NB4 (cell line): ENCODE results near the gene HIRA.

Experiments used
- DNase-seq: peaks from one replicate; pipeline ENCODE4 v3.0.0; 2010; ENCODE audit warnings: low read depth
- H3K4me3 ChIP-seq: one replicate; pipeline ENCODE4 v1.5.1; 2011; ENCODE audit warnings: mild to moderate bottlenecking, low read depth, low read length, moderate library complexity
- MYC ChIP-seq: IDR thresholded peaks from 2 replicates; pipeline ENCODE4 v1.6.1; 2011; ENCODE audit warnings: low read depth, low read length
- POLR2A ChIP-seq: IDR thresholded peaks from 2 replicates; pipeline ENCODE4 v1.6.1; 2011; ENCODE audit warnings: mild to moderate bottlenecking; ENCODE audit not compliant: insufficient read length; ENCODE audit errors: extremely low read depth
- TF ChIP-seq, protein P1 (sequence below): IDR thresholded peaks from 2 replicates; pipeline ENCODE4 v1.6.1; 2011; ENCODE audit warnings: low read depth, low read length
- TF ChIP-seq, protein P2 (sequence below): IDR thresholded peaks from one replicate; pipeline ENCODE4 v1.5.1; 2012; ENCODE audit warnings: low read depth, low read length

Gene HIRA

DNA sequence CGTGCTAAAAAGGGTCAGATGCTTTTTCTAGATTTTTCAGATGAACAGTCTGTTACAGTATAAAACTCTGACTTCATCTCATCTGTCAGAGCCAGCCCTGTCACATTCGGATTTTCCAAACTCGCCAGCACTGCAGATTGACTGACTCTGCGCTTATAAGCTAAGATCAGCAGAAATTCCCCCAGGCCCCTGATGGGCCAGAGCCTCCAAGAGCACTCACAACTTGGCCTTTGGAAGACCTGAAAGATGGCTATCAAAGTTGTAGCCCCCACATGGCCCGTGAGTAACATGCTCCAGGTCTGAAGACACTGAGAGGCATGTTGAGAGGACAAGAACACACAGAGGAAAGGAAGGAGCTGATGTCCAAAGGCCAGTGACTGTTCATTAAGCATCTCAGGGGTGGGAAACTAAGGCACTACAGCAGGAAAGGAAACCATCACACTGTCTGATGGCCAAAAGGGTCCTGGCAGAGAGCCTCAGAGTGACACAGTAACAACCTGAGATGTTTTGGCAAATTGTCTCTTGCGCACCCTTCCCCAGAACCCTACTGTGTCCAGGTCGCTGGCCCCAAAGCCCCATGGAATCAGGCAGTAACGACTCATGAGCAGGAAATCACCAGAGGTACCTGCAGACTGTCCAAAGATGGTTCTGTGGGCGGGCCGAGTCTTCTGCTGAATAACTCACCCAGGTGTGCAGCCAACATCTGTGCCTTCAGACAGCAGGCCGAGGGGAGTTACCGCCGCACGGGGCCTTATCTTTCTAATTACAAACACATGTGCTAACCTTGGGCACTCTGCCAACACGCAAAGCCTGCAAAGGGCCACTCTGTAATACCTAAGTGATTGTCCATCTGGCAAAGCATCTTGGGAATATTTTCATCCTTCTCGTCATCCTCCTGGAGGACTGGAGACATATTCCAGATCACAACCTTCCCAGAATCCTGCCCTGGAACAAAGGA is 23.6 kb downstream of the HIRA start:
- no peak overlapping the region for H3K4me3 ChIP-seq
- no peak for DNase-seq
- TF ChIP-seq, protein P1, sequence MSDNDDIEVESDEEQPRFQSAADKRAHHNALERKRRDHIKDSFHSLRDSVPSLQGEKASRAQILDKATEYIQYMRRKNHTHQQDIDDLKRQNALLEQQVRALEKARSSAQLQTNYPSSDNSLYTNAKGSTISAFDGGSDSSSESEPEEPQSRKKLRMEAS, result no peak
- TF ChIP-seq, protein P2, sequence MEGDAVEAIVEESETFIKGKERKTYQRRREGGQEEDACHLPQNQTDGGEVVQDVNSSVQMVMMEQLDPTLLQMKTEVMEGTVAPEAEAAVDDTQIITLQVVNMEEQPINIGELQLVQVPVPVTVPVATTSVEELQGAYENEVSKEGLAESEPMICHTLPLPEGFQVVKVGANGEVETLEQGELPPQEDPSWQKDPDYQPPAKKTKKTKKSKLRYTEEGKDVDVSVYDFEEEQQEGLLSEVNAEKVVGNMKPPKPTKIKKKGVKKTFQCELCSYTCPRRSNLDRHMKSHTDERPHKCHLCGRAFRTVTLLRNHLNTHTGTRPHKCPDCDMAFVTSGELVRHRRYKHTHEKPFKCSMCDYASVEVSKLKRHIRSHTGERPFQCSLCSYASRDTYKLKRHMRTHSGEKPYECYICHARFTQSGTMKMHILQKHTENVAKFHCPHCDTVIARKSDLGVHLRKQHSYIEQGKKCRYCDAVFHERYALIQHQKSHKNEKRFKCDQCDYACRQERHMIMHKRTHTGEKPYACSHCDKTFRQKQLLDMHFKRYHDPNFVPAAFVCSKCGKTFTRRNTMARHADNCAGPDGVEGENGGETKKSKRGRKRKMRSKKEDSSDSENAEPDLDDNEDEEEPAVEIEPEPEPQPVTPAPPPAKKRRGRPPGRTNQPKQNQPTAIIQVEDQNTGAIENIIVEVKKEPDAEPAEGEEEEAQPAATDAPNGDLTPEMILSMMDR, result no peak
- TF ChIP-seq POLR2A (no peak), MYC (no peak)

DNA sequence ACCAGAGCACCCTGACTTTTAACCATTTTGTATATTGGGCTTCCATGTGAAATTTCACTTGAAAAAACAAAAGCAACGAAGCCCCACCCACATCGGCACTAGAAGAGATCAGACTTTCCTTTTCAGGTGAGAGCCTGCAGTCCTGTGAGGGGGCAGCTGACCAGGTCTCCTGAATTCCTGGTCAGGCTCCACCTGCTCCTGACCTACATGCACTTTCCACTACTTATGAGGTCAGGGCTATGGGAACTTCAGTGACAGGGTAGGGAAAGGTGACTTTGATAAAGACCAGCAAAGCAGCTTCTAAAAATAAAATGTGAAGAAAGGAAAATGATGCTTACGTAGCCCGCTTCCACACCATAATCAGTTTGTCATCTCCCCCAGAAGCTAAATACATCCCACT is 24.7 kb downstream of the HIRA start:
- no peak for DNase-seq
- TF ChIP-seq, protein P1, result no peak
- TF ChIP-seq, protein P2, result no peak
- no peak for TF ChIP-seq MYC
- no peak overlapping the region for H3K4me3 ChIP-seq

DNA sequence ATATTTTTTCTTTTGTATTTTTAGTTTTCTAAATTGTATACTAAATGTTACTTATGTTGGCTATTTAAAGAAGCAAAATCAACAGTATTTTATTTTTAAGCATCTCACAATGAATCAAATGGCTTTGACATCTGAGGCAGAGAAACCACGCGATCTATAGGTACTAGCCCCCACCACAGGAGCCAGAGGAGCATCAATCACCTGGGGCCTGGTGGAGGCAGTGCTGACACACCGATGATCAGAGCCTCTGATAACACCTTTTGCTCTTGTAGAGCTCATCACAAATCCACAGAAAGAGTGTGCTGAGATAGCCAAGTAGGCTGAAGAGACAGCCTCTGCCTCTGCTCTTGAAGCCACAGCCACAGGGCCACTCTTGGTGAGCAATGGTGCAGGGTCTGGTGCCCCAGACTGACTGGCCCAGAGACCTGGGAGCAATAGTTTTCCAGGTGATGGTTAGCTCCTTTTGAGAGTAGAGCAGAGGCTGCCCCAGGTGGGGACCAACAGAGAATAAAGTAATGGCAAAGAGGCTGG is 25.2 kb downstream of the HIRA start:
- DNase-seq, result no peak
- no peak for TF ChIP-seq MYC
- no peak for TF ChIP-seq POLR2A
- TF ChIP-seq, protein P2, result no peak
- TF ChIP-seq, protein P1, result no peak
- no peak overlapping the region for H3K4me3 ChIP-seq

GRCh38 chr22:19405652-19406051 is 25.9 kb downstream of the HIRA start:
- H3K4me3 ChIP-seq, result no peak overlapping the region
- TF ChIP-seq, protein P1, result no peak
- TF ChIP-seq MYC, result no peak
- TF ChIP-seq, protein P2, result no peak
- TF ChIP-seq POLR2A, result no peak
- DNase-seq, result no peak

GRCh38 chr22:19405133-19405532 is 26.4 kb downstream of the HIRA start:
- no peak for DNase-seq
- no peak overlapping the region for H3K4me3 ChIP-seq
- TF ChIP-seq, protein P1, result no peak

GRCh38 chr22:19404676-19405075 is 26.9 kb downstream of the HIRA start:
- TF ChIP-seq POLR2A (no peak), MYC (no peak)
- TF ChIP-seq, protein P1, result no peak
- TF ChIP-seq, protein P2, result no peak
- H3K4me3 ChIP-seq, result no peak overlapping the region
- no peak for DNase-seq
